NCI-H146 treated with DMSO at 0.1 percent for 48 hours (cell line): ENCODE data around the gene EEF2K.
"Not testable (repeated sequence)": the region's sequence is repeated elsewhere in the genome, so short reads cannot be mapped to it uniquely, and the experiment has no call there.

Source experiments
- DNase-seq: peaks from one replicate; lab custom pipeline; 2025; ENCODE audit not compliant: unreplicated experiment; lab: John Stamatoyannopoulos, UW

Gene EEF2K

GRCh38 chr16:22189473-22190080, 16.5 kb upstream of the EEF2K start:
- DNase-seq: no peak

- peak; percentile 100 for DNase-seq
These were observed 15.8 kb upstream of the EEF2K start for GRCh38 chr16:22190081-22190775.

GRCh38 chr16:22190776-22191531, 15.1 kb upstream of the EEF2K start:
- DNase-seq: peak; percentile 100

GRCh38 chr16:22191532-22192260, 14.4 kb upstream of the EEF2K start:
- DNase-seq: peak; percentile 42

- peak; percentile 65 for DNase-seq
These were observed 13.6 kb upstream of the EEF2K start for GRCh38 chr16:22192261-22193062.

GRCh38 chr16:22193063-22193411, 13.0 kb upstream of the EEF2K start:
- DNase-seq: no peak

- no peak for DNase-seq
These were observed 11.2 kb upstream of the EEF2K start for GRCh38 chr16:22194707-22195444.

- DNase-seq: no peak
These were observed 10.7 kb upstream of the EEF2K start for GRCh38 chr16:22195445-22195694.

GRCh38 chr16:22195695-22196558, 10.2 kb upstream of the EEF2K start:
- peak; percentile 88 for DNase-seq

GRCh38 chr16:22196559-22197168, 9.4 kb upstream of the EEF2K start:
- DNase-seq: not testable (repeated sequence)

GRCh38 chr16:22198547-22199293, 7.4 kb upstream of the EEF2K start:
- DNase-seq: no peak

- no peak for DNase-seq
These were observed 3.8 kb upstream of the EEF2K start for GRCh38 chr16:22202261-22202637.

- no peak for DNase-seq
These were observed 3.0 kb upstream of the EEF2K start for GRCh38 chr16:22203091-22203490.

GRCh38 chr16:22204091-22204655, 1.9 kb upstream of the EEF2K start:
- DNase-seq: no peak

- no peak for DNase-seq
These were observed 483 bp upstream of the EEF2K start for GRCh38 chr16:22205577-22206012.

GRCh38 chr16:22206842-22207714, 1.0 kb downstream of the EEF2K start:
- no peak for DNase-seq
